WTC11 (cell line): ENCODE measurements around the gene BLTP1.

ENCODE experiments used
- CREB1 ChIP-seq: sonication (generic); formaldehyde crosslinking; IDR thresholded peaks from 2 replicates; pipeline ENCODE4 v1.8.0; 2023; ENCODE audit warnings: mild to moderate bottlenecking, missing genetic modification reagents
- E2F4 ChIP-seq: sonication (generic); formaldehyde crosslinking; IDR thresholded peaks from 2 replicates; pipeline ENCODE4 v1.8.1; 2022; ENCODE audit warnings: low read depth, mild to moderate bottlenecking, moderate library complexity, missing genetic modification reagents, borderline replicate concordance
- ELF4 ChIP-seq: sonication (generic); formaldehyde crosslinking; IDR thresholded peaks from 2 replicates; pipeline ENCODE4 v1.8.1; 2022; ENCODE audit warnings: low read depth, mild to moderate bottlenecking, moderate library complexity, missing genetic modification reagents
- FOXK1 ChIP-seq: sonication (generic); formaldehyde crosslinking; IDR thresholded peaks from 2 replicates; pipeline ENCODE4 v1.8.0; 2022; ENCODE audit warnings: mild to moderate bottlenecking, moderate library complexity, missing genetic modification reagents
- IRF1 ChIP-seq: sonication (generic); formaldehyde crosslinking; IDR thresholded peaks from 2 replicates; pipeline ENCODE4 v1.8.0; 2023; ENCODE audit warnings: missing genetic modification reagents
- NFE2L1 ChIP-seq: sonication (generic); formaldehyde crosslinking; IDR thresholded peaks from 2 replicates; pipeline ENCODE4 v1.8.1; 2023; ENCODE audit warnings: missing genetic modification reagents
- SP1 ChIP-seq: sonication (generic); formaldehyde crosslinking; conservative IDR thresholded peaks from 2 replicates; pipeline ENCODE4 v1.8.1; 2022; ENCODE audit warnings: missing genetic modification reagents
- ZNF121 ChIP-seq: sonication (generic); formaldehyde crosslinking; IDR thresholded peaks from 2 replicates; pipeline ENCODE4 v1.8.0; 2023; ENCODE audit warnings: missing genetic modification reagents
- ZNF281 ChIP-seq: sonication (generic); formaldehyde crosslinking; IDR thresholded peaks from 2 replicates; pipeline ENCODE4 v1.8.0; 2023; ENCODE audit warnings: mild to moderate bottlenecking, missing genetic modification reagents
- TF ChIP-seq, protein P1 (sequence below): sonication (generic); formaldehyde crosslinking; IDR thresholded peaks from 2 replicates; pipeline ENCODE4 v1.8.0; 2022; ENCODE audit warnings: mild to moderate bottlenecking, missing genetic modification reagents
- TF ChIP-seq, protein P2 (sequence below): fragments of 200-600 bp; IDR thresholded peaks from 2 replicates; pipeline ENCODE4 v1.8.0; 2022; ENCODE audit warnings: antibody characterized with exemption
- TF ChIP-seq, protein P3 (sequence below): sonication (generic); formaldehyde crosslinking; IDR thresholded peaks from 2 replicates; pipeline ENCODE4 v1.8.0; 2022; ENCODE audit warnings: missing genetic modification reagents

- TF ChIP-seq CREB1 (CRISPR knock-in tag) (no peak), E2F4 (CRISPR knock-in tag) (no peak), ELF4 (CRISPR knock-in tag) (no peak), ZNF121 (CRISPR knock-in tag) (no peak), FOXK1 (CRISPR knock-in tag) (no peak), IRF1 (CRISPR knock-in tag) (no peak), NFE2L1 (no peak), ZNF281 (no peak), SP1 (CRISPR knock-in tag) (no peak)
- TF ChIP-seq, protein P1, sequence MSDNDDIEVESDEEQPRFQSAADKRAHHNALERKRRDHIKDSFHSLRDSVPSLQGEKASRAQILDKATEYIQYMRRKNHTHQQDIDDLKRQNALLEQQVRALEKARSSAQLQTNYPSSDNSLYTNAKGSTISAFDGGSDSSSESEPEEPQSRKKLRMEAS (CRISPR knock-in tag) = no peak
- TF ChIP-seq, protein P2, sequence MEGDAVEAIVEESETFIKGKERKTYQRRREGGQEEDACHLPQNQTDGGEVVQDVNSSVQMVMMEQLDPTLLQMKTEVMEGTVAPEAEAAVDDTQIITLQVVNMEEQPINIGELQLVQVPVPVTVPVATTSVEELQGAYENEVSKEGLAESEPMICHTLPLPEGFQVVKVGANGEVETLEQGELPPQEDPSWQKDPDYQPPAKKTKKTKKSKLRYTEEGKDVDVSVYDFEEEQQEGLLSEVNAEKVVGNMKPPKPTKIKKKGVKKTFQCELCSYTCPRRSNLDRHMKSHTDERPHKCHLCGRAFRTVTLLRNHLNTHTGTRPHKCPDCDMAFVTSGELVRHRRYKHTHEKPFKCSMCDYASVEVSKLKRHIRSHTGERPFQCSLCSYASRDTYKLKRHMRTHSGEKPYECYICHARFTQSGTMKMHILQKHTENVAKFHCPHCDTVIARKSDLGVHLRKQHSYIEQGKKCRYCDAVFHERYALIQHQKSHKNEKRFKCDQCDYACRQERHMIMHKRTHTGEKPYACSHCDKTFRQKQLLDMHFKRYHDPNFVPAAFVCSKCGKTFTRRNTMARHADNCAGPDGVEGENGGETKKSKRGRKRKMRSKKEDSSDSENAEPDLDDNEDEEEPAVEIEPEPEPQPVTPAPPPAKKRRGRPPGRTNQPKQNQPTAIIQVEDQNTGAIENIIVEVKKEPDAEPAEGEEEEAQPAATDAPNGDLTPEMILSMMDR = no peak
- TF ChIP-seq, protein P3, sequence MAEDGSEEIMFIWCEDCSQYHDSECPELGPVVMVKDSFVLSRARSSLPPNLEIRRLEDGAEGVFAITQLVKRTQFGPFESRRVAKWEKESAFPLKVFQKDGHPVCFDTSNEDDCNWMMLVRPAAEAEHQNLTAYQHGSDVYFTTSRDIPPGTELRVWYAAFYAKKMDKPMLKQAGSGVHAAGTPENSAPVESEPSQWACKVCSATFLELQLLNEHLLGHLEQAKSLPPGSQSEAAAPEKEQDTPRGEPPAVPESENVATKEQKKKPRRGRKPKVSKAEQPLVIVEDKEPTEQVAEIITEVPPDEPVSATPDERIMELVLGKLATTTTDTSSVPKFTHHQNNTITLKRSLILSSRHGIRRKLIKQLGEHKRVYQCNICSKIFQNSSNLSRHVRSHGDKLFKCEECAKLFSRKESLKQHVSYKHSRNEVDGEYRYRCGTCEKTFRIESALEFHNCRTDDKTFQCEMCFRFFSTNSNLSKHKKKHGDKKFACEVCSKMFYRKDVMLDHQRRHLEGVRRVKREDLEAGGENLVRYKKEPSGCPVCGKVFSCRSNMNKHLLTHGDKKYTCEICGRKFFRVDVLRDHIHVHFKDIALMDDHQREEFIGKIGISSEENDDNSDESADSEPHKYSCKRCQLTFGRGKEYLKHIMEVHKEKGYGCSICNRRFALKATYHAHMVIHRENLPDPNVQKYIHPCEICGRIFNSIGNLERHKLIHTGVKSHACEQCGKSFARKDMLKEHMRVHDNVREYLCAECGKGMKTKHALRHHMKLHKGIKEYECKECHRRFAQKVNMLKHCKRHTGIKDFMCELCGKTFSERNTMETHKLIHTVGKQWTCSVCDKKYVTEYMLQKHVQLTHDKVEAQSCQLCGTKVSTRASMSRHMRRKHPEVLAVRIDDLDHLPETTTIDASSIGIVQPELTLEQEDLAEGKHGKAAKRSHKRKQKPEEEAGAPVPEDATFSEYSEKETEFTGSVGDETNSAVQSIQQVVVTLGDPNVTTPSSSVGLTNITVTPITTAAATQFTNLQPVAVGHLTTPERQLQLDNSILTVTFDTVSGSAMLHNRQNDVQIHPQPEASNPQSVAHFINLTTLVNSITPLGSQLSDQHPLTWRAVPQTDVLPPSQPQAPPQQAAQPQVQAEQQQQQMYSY = no peak
Observed at GRCh38 chr4:122121593-122121992, 30.5 kb upstream of the BLTP1 start.
